GM23248 (cell line): ENCODE measurements around the gene NKAIN2.

ENCODE experiments used
- EZH2 ChIP-seq: fragments of 200-600 bp; sonication (generic); IDR thresholded peaks from 2 replicates; pipeline ENCODE4 v1.6.1; 2018; ENCODE audit warnings: antibody characterized with exemption, mild to moderate bottlenecking; ENCODE audit not compliant: insufficient read depth, poor library complexity, severe bottlenecking
- EZH2phosphoT487 ChIP-seq: fragments of 200-600 bp; sonication (generic); IDR thresholded peaks from 2 replicates; pipeline ENCODE4 v1.6.1; 2018; ENCODE audit warnings: antibody characterized with exemption, moderate library complexity, mild to moderate bottlenecking, low read depth; ENCODE audit not compliant: insufficient read depth

DNA sequence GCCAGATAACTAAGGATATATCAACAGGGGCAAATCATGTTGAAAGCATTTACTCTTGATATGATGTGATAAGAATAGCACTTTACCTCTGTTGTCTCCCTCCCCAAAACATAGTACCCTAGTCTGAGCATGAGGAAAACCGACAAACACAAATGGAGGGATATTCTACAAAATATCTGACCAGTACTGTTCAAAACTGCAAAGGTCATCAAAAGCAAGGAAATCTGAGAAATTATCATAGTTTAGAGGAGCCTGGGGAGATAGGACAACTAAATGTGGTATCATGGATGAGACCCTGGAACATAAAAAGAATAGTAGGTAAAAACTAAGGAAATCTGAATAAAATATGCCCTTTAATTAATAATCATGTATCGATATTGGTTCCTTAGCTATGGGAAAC is 675.2 kb downstream of the NKAIN2 start:
- TF ChIP-seq EZH2phosphoT487 (no peak), EZH2 (no peak)
